Measurements from ENCODE around the gene AGL. TPM values are rescaled to one million over a fixed set of nuclear protein-coding genes. Genes with fewer than 3 reads are reported as not detected.
"Not testable (repeated sequence)": the region's sequence is repeated elsewhere in the genome, so short reads cannot be mapped to it uniquely, and the experiment has no call there.

Gene AGL
- total RNA-seq, 2 donors from 2014 or later: 20.2 to 45.4 TPM

GRCh38 chr1:99872063-99872462, 21.9 kb downstream of the AGL start:
- Histone ChIP-seq H3K27me3 (no peaks in the 10 kb centered on the region), H3K36me3 (peaks cover 21% of the 10 kb centered on the region), H3K9me3 (no peaks in the 10 kb centered on the region), H3K27ac (no peak overlapping the region), H3K4me3 (no peak overlapping the region), H3K4me1 (no peaks in the 10 kb centered on the region)
- no peak for DNase-seq (ENCODE audit: low spot score)
- no peak for TF ChIP-seq CTCF (IDR thresholded peaks at IDR 0.05)

- no peak overlapping the region for H3K4me3 ChIP-seq
- no peaks in the 10 kb centered on the region for H3K27me3 ChIP-seq
- no peak overlapping the region for H3K27ac ChIP-seq
- no peaks in the 10 kb centered on the region for H3K4me1 ChIP-seq
- no peak for TF ChIP-seq CTCF (IDR thresholded peaks at IDR 0.05)
- no peak for DNase-seq (ENCODE audit: low spot score)
- peaks cover 40% of the 10 kb centered on the region for H3K36me3 ChIP-seq
- no peaks in the 10 kb centered on the region for H3K9me3 ChIP-seq
Observed at GRCh38 chr1:99877568-99877967, 27.4 kb downstream of the AGL start.

GRCh38 chr1:99886179-99886578, 36.0 kb downstream of the AGL start:
- peaks cover 38% of the 10 kb centered on the region for H3K36me3 ChIP-seq
- H3K27me3 ChIP-seq: no peaks in the 10 kb centered on the region

GRCh38 chr1:99886841-99887240, 36.7 kb downstream of the AGL start:
- Histone ChIP-seq H3K27me3 (no peaks in the 10 kb centered on the region), H3K36me3 (peaks cover 38% of the 10 kb centered on the region), H3K9me3 (no peaks in the 10 kb centered on the region), H3K4me3 (no peak overlapping the region), H3K4me1 (no peaks in the 10 kb centered on the region), H3K27ac (no peak overlapping the region)
- no peak for DNase-seq (ENCODE audit: low spot score)
- no peak for TF ChIP-seq CTCF (IDR thresholded peaks at IDR 0.05)

More at GRCh38 chr1:99886179-99886578, 36.0 kb downstream of the AGL start:
- DNase-seq (ENCODE audit: low spot score): no peak
- Histone ChIP-seq H3K27ac (no peak overlapping the region), H3K4me3 (no peak overlapping the region), H3K9me3 (no peaks in the 10 kb centered on the region), H3K4me1 (no peaks in the 10 kb centered on the region)
- no peak for TF ChIP-seq CTCF (IDR thresholded peaks at IDR 0.05)

GRCh38 chr1:99887890-99888289, 37.7 kb downstream of the AGL start:
- Histone ChIP-seq H3K4me3 (no peak overlapping the region), H3K36me3 (peaks cover 34% of the 10 kb centered on the region), H3K27me3 (no peaks in the 10 kb centered on the region), H3K9me3 (no peaks in the 10 kb centered on the region), H3K27ac (no peak overlapping the region), H3K4me1 (no peaks in the 10 kb centered on the region)
- no peak for TF ChIP-seq CTCF (IDR thresholded peaks at IDR 0.05)
- DNase-seq (ENCODE audit: low spot score): no peak

GRCh38 chr1:99891997-99892396, 41.8 kb downstream of the AGL start:
- no peak for TF ChIP-seq CTCF (IDR thresholded peaks at IDR 0.05)
- Histone ChIP-seq H3K4me3 (no peak overlapping the region), H3K9me3 (no peaks in the 10 kb centered on the region), H3K36me3 (peaks cover 33% of the 10 kb centered on the region), H3K27me3 (no peaks in the 10 kb centered on the region), H3K4me1 (no peaks in the 10 kb centered on the region), H3K27ac (no peak overlapping the region)
- DNase-seq (ENCODE audit: low spot score): no peak

GRCh38 chr1:99903278-99903677, 53.1 kb downstream of the AGL start:
- H3K27me3 ChIP-seq; H3K4me1 ChIP-seq; H3K4me3 ChIP-seq; DNase-seq (ENCODE audit: low spot score); H3K9me3 ChIP-seq; H3K27ac ChIP-seq: not testable (repeated sequence)
- peaks cover 21% of the 10 kb centered on the region for H3K36me3 ChIP-seq
